ENCODE data around the gene HPGD.
A peak's percentile ranks its signal among the peaks of the same experiment; 100 is the strongest.
"Not testable (repeated sequence)": the region's sequence is repeated elsewhere in the genome, so short reads cannot be mapped to it uniquely, and the experiment has no call there.

Gene HPGD

DNA sequence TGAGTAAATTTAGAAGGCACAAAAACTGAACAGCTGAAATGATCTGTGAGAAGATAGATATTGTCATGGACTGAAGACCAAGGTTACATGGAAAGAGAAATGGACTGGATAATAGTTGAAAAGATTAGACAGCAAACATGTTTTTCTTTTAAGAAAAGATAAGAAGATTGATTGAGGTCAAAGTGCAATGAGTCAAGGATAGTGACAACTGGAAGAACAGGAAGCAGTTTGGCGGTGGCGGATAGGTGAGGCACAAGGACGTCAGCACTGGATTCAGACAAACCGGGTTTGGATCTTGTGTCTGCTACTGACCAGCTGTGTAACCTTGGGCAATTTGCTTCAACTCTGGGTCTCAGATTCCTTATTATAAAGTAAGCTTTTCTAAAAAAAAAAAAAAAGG is 2.0 kb upstream of the HPGD start:
- no peak for DNase-seq

DNA sequence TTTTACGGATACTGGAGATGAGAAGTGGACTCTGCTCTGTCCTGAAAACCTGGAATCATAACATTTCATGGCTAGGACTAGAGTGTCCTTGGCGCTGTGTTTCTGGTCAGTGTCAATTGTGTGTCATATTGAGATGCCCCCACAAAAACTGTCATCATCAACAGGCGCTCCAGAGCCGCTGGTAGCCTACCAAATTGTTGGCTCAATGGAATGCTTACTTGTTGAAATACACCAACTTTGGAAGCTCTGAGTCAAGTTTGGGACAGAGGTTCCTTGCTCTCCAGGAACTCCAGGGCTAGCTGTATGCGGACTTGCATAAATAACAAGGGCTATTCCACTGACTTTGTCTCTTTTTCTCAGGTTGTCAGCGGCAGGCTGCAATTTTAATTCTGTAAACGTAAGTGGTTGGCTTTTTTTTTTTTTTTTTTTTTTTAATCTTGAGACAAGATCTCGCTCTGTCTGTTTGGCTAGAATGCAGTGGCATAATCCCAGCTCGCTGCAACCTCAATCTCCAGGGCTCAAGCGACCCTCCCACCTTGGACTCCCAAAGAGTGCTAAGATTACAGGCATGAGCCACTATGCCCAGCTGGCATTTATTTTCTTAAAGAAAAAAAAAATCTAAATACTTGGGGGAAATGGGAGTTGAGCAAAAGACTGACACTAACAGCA is 871 bp upstream of the HPGD start:
- DNase-seq = peak; percentile 20 to 36 (median 30)

GRCh38 chr4:174521800-174522182 is 497 bp downstream of the HPGD start:
- DNase-seq = no peak

- DNase-seq = peak in 2 of 3 donors; percentile 56 to 66
Observed at GRCh38 chr4:174520660-174521059, 1.6 kb downstream of the HPGD start.

DNA sequence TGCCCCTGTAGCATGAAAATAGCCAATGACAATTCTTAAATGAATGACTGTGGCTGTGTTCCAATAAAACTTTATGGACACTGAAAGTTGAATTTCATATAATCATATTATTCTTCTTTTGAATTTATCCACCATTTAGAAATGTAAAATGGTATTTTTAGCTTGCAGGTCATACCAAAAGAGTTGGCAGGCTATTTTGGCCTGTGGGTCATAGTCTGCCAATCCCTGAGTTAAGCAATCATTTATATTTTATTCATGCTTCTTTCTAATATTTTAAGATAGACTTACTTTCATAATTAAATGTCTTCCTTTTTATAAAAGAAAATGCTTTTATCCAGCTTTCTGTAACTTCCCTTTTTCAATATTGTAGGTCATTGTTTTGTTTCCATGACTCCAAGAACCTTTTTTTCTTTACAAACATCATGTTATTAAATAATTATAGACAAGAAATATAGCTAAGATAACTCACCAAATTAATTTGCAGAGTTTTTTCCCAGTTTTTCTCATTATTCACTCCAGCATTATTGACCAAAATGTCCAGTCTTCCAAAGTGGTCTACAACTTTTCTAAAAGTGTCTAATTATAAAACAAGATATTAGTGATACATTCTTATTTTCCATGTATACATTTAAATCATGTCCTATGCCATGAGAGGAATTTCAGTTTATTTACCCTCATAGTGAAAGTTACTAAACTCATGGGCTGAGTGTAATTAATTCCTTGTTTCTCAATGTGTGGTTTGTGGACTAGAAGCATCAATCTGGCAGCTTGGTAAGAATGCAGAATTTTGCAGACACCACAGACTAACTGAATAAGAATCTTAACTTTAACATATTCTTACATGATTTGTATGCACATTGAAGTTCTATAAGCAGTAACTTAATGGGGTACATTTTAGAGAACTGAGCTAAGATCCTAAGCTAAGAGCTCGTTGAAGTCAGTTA is 4.5 kb downstream of the HPGD start:
- peak in 2 of 3 donors; percentile 42 to 56 for DNase-seq

DNA sequence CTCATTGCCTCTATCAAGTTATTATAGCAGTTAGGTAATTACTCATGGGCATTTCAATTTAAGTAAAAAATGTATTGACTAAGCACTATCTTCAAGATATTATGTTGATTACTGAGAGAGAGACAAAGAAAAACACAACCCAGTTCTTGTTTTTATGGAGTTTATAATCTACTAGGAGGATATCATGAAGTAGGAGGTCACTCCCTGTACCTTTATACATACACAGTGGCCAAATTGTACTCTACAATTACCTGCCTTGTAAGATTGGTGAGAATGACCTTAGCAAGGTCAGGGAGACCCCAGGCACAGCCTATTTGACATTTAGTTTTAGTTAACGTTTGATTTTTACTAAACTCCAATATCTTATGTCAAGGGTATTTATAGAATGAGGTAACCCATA is 5.5 kb downstream of the HPGD start:
- DNase-seq = no peak

DNA sequence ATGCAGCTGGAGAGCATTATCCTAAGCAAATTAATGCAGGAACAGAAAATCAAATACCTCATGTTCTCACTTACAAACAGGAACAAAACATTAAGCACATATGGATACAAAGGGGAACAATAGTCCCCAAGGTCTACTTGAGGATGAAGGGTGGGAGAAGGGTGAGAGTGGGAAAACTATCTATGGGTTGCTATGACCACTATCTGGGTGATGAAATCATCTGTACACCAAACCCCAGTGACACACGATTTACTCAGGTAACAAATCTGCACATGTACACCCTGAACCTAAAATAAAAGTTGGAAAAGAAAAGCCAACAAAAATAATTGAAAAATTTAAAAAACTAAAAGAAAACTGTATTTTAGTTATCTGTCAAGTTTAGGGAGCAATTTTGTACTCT is 5.9 kb downstream of the HPGD start:
- no peak for DNase-seq

- no peak for DNase-seq
Observed at GRCh38 chr4:174512745-174513144, 9.5 kb downstream of the HPGD start.

DNA sequence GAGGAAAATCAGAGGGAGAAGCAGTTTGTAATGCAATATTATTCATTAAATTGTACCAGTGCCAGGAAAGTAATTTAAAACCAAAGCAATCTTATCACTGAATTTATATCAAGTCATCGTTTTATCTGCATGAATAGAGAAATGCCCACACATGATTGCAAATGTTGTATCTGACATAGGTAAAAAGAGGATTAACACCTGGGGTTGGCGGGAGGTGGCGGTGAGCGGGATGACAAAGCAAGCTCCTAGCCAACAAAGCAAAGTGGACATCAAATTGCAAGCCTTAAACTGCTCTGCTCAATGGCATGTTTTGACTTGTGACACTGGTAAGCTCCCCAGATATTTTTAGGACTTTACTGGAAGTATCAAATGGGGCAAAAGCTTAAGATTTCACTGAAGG is 16.4 kb downstream of the HPGD start:
- no peak for DNase-seq

GRCh38 chr4:174505007-174505406 is 17.3 kb downstream of the HPGD start:
- DNase-seq = no peak

- no peak for DNase-seq
Observed at GRCh38 chr4:174503079-174503715, 19.1 kb downstream of the HPGD start.

GRCh38 chr4:174496631-174497432 is 25.5 kb downstream of the HPGD start:
- no peak for DNase-seq

- DNase-seq = no peak
Observed at GRCh38 chr4:174495626-174496025, 26.7 kb downstream of the HPGD start.

DNA sequence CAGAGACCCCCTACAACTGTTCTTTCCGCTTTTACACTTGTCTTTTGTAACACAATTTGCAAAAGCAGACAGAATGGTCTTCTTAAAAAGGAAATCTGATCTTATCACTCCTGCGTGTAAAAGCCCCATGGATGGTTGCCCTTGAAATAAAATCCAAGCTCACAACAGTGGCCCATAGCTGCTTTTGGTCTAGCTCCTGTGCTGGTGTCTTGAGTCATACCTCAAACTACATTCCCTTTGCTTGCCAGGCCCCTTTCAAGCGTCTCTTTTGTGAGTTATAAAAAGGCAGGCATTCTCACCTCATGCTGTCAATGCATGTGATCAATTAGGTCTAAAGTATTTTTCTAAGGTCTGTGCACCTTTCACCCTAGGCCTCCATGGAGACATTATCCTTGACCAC is 27.6 kb downstream of the HPGD start:
- no peak for DNase-seq

DNA sequence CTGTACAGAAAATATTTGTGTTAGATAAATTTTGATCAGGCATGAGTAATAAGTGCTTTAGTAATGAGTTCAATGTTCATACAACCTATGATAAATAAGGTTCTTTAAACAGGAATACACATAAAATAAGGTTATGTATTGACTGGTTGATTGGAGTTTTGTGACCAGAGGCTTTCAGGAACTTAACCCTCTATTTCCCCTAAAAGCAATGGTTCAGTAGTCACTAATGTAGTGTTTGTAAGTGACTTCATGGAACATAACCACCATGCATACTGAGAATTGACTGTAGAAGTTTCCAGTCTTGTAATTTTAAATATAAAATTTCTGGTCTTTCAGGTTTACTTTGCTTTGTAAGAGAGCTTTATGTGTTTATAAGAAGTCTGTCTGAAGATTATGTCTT is 28.1 kb downstream of the HPGD start:
- no peak for DNase-seq

DNA sequence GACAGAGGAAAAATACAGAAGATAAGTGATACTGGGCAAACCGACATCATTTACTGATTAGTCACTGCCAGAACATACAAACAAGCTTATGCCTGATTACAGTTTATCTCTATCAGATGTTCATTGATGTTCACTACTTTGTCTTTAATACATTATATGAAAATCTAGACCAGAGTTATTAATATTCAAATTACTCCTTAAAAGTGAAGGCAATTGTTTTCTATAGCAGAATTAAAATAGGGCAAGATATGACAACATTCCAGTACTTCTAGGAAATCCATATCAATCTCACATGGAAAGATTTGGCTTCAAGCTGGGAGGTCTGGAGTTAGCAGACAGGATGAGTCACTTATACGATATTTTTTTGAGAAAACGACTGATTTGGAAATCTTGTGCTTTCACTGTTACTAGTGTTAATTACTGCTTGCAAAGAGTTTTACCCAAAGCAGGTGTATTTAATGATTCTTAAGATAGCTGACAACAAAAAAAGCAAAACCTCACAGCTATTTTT is 31.8 kb downstream of the HPGD start:
- no peak for DNase-seq

- DNase-seq = not testable (repeated sequence)
Observed at GRCh38 chr4:174488368-174488767, 33.9 kb downstream of the HPGD start.

- no peak for DNase-seq
Observed at GRCh38 chr4:174485025-174485424, 37.3 kb downstream of the HPGD start.

DNA sequence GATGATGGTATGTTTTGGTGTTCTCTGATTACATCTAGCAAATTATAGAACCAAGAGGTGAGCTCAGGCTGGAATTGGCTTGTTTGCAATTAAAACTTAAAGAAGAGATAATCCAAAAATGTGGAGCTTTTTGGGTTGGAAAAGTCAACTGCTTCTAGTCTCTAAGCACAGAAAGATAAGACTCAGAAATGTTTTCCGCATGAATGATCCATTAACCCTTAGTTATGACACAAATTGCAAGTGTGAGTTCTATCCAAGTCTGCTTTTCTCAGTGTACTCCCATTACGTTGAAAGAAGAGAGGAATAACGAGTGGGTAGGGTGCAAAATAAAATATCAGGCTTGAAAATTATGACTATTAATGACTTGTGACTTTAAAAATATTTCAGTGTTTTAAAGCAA is 38.5 kb downstream of the HPGD start:
- DNase-seq = no peak

- no peak for DNase-seq
Observed at GRCh38 chr4:174479140-174479539, 43.1 kb downstream of the HPGD start.

DNA sequence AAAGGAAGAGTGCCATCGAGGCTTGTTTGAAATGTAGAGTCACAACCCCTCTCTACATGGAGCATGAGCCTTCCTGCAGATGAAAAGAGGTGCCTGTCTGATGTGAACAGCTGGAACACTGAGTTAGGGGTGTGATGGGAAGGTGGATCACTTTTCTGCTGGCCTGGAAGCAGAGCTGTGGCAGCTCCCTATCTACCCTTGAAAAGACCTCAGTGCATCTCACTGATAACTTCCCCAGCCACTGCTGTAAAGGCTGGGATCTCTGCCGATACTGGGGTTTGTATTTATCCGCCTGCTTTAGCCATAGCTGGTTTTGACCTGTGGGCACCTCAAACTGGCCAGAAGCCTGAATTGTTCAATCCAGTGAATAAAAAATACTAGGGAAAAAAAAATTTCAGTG is 46.8 kb downstream of the HPGD start:
- no peak for DNase-seq

DNA sequence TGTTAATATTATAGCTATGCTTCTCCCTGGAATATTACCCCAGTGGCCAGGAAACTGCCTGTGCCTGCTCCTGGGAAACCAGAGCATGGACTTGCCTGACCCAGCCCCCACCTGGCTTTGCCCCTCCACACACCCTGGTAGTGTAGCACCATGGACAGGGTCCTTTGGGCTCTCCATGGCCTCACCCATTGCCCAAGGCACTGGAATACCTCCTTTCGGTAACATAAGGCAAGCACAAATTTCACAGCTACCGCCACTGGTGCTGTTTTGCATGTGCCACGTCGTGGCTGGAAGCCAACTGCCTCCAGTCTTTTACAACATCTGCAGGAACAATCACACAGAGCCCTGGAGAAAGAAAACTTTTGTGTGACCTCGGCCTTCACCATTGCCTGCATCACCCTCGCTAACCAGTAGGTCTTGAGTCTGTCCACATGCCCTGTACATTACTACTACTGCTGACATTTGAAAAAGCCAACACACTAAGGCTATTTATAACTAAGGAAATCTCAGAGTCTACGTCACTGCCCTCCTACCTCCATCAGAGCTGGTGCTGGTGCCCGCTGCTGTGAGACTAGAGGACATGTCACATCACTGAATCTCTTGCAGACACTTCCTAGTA is 47.7 kb downstream of the HPGD start:
- DNase-seq = no peak
